ENCODE data around the gene AASDHPPT.

GRCh38 chr11:106047631-106048030, 29.8 kb upstream of the AASDHPPT start:
- TF ChIP-seq POLR2AphosphoS5 (IDR thresholded peaks at IDR 0.05) (no peak), CTCF (IDR thresholded peaks at IDR 0.05) (no peak), POLR2A (IDR thresholded peaks at IDR 0.05) (no peak)
